MCF 10A (cell line): ENCODE data around the gene TNFAIP3. TPM values are rescaled to one million over a fixed set of nuclear protein-coding genes. Genes with fewer than 3 reads are reported as not detected.

Experiments used
- BruUV-seq: library from RNA; stranded (reverse); fragments of 400-500 nt; replicated peaks from 2 replicates; lab custom pipeline; 2021; lab: Mats Ljungman, UMichigan
- CTCF ChIA-PET: fragments of 300-600 bp; sonication (Branson Sonifier 250); formaldehyde crosslinking; extraction: SDS; loops from one replicate; lab custom pipeline; 2021; ENCODE audit warnings: antibody characterized with exemption, inconsistent platforms; lab: Yijun Ruan, JAX
- POLR2A ChIA-PET: fragments of 300-600, 350-650 bp; sonication (Branson Sonifier 250); formaldehyde crosslinking; extraction: SDS; loops from one replicate; lab custom pipeline; 2020; ENCODE audit warnings: antibody characterized with exemption, inconsistent platforms; lab: Yijun Ruan, JAX
- DNase-seq: peaks from one replicate; pipeline ENCODE4 v3.0.0-alpha.2; 2018; ENCODE audit not compliant: unreplicated experiment
- H3K27ac Mint-ChIP-seq: one replicate; pipeline ENCODE4 v1.8.0; 2022; ENCODE audit warnings: mild to moderate bottlenecking, low read depth, mixed read lengths; ENCODE audit not compliant: unreplicated experiment
- H3K27me3 Mint-ChIP-seq: one replicate; pipeline ENCODE4 v1.8.0; 2022; ENCODE audit warnings: mixed read lengths; ENCODE audit not compliant: insufficient read depth, unreplicated experiment
- H3K36me3 Mint-ChIP-seq: one replicate; pipeline ENCODE4 v1.8.0; 2022; ENCODE audit warnings: mild to moderate bottlenecking, moderate library complexity, mixed read lengths; ENCODE audit not compliant: insufficient read depth, unreplicated experiment
- H3K4me1 Mint-ChIP-seq: one replicate; pipeline ENCODE4 v1.8.0; 2022; ENCODE audit warnings: mixed read lengths; ENCODE audit not compliant: insufficient read depth, unreplicated experiment
- H3K4me3 Mint-ChIP-seq: one replicate; pipeline ENCODE4 v1.8.0; 2022; ENCODE audit warnings: mild to moderate bottlenecking, moderate library complexity, mixed read lengths; ENCODE audit not compliant: unreplicated experiment
- H3K9me3 Mint-ChIP-seq: one replicate; pipeline ENCODE4 v1.8.0; 2022; ENCODE audit warnings: mixed read lengths; ENCODE audit not compliant: unreplicated experiment
- intact Hi-C: fragments of 100-400 bp; cut with micrococcal nuclease; formaldehyde crosslinking; loops from 2 replicates; pipeline ENCODE4 v1.14.1; 2022
- total RNA-seq: library from RNA; stranded (reverse); gene quantifications from 2 replicates; pipeline ENCODE4 v1.2.3, GENCODE V29; 2022
- TF ChIP-seq, protein P1 (sequence below): fragments of 200-600 bp; IDR thresholded peaks from one replicate; pipeline ENCODE4 v1.8.0; 2022; ENCODE audit warnings: antibody characterized with exemption, mild to moderate bottlenecking; ENCODE audit not compliant: unreplicated experiment

The TNFAIP3 gene
- total RNA-seq, 1 experiment from 2014 or later, result 52.8 TPM

DNA sequence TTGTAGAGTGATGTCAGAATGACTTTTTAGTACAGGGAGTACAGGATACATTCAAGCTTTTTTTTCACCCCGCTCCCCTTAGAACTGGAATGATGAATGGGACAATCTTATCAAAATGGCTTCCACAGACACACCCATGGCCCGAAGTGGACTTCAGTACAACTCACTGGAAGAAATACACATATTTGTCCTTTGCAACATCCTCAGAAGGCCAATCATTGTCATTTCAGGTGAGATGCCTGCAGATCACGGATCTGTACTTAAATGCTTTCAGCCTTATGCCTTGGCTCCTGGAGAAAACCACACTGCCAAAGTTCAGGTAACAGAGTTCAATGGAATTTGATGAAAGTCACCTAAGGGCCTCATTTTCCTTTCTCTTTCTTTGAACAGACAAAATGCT is 8.5 kb downstream of the TNFAIP3 start:
- Mint-ChIP-seq H3K4me1 (peaks cover 15% of the 10 kb centered on the region), H3K9me3 (no peaks in the 10 kb centered on the region), H3K27me3 (no peaks in the 10 kb centered on the region), H3K27ac (no peak overlapping the region), H3K36me3 (peaks cover 100% of the 10 kb centered on the region), H3K4me3 (no peak overlapping the region)
- ChIA-PET POLR2A (interaction anchor here (9.5 kb wide), 1 partner anchor 71 kb away, joined by 90 read pairs; no protein-coding TSS in a partner anchor), CTCF (interaction anchor here (0.6 to 1.1 kb wide), 2 partner anchors 167 to 821 kb away, joined by 3 read pairs; no protein-coding TSS in a partner anchor)
- intact Hi-C loops, result no loop called here
- no TSS peak for BruUV-seq
- TF ChIP-seq, protein P1, sequence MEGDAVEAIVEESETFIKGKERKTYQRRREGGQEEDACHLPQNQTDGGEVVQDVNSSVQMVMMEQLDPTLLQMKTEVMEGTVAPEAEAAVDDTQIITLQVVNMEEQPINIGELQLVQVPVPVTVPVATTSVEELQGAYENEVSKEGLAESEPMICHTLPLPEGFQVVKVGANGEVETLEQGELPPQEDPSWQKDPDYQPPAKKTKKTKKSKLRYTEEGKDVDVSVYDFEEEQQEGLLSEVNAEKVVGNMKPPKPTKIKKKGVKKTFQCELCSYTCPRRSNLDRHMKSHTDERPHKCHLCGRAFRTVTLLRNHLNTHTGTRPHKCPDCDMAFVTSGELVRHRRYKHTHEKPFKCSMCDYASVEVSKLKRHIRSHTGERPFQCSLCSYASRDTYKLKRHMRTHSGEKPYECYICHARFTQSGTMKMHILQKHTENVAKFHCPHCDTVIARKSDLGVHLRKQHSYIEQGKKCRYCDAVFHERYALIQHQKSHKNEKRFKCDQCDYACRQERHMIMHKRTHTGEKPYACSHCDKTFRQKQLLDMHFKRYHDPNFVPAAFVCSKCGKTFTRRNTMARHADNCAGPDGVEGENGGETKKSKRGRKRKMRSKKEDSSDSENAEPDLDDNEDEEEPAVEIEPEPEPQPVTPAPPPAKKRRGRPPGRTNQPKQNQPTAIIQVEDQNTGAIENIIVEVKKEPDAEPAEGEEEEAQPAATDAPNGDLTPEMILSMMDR, result no peak
- DNase-seq, result no peak

DNA sequence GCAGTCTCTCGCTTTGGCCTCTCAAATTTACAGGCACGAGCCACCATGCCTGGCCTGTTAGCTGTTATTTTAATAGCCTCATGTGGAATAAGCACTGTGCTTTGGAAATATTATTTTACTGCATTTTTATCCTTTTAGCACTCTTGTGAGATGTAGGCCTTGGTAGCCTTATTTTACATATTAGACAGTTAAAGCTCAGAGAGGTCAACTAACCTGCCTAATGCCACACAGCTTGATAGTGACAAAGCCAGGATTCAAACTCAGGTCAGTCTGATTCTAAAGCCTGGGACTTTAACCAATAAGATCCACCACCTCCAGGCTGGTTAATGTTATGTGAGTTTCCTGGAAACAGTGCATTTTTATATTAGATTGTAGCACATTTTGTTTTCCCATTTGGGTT is 9.5 kb downstream of the TNFAIP3 start:
- CTCF ChIA-PET, result interaction anchor here (0.7 to 1.2 kb wide), 5 partner anchors 8 to 172 kb away, joined by 3 to 4 read pairs (median 3); no protein-coding TSS in a partner anchor
- no TSS peak for BruUV-seq
- TF ChIP-seq, protein P1, result no peak
- intact Hi-C loops, result no loop called here
- Mint-ChIP-seq H3K9me3 (no peaks in the 10 kb centered on the region), H3K4me3 (no peak overlapping the region), H3K4me1 (peaks cover 15% of the 10 kb centered on the region), H3K27me3 (no peaks in the 10 kb centered on the region), H3K36me3 (peaks cover 100% of the 10 kb centered on the region), H3K27ac (no peak overlapping the region)
- DNase-seq, result no peak
- POLR2A ChIA-PET, result interaction anchor here (1.1 kb wide), 1 partner anchor 22 kb away, joined by 3 read pairs; no protein-coding TSS in a partner anchor

DNA sequence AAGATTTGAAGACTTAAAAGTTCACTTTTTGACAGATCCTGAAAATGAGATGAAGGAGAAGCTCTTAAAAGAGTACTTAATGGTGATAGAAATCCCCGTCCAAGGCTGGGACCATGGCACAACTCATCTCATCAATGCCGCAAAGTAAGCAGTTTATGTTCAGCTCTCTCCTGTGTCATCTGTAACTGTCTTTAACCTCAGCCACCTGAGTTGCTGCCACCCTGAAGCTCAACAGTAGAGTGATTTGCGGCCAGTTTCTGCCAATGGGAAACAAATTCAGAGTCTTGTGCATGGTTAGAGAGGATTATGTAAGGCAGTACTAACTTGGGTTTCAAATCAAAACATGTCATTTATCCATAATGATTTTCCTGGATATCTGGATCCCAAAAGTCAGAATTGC is 10.1 kb downstream of the TNFAIP3 start:
- no TSS peak for BruUV-seq
- H3K4me1 Mint-ChIP-seq, result peaks cover 11% of the 10 kb centered on the region
- intact Hi-C loops, result no loop called here
- ChIA-PET POLR2A (interaction anchor here (1.1 kb wide), 1 partner anchor 22 kb away, joined by 3 read pairs; no protein-coding TSS in a partner anchor), CTCF (interaction anchor here (0.7 to 1.4 kb wide), 6 partner anchors 8 to 172 kb away, joined by 3 to 6 read pairs (median 3); no protein-coding TSS in a partner anchor)
- H3K9me3 Mint-ChIP-seq, result no peaks in the 10 kb centered on the region
- H3K4me3 Mint-ChIP-seq, result no peak overlapping the region
- no peak overlapping the region for H3K27ac Mint-ChIP-seq
- H3K36me3 Mint-ChIP-seq, result peaks cover 100% of the 10 kb centered on the region
- no peaks in the 10 kb centered on the region for H3K27me3 Mint-ChIP-seq
- DNase-seq, result no peak
- TF ChIP-seq, protein P1, result no peak

DNA sequence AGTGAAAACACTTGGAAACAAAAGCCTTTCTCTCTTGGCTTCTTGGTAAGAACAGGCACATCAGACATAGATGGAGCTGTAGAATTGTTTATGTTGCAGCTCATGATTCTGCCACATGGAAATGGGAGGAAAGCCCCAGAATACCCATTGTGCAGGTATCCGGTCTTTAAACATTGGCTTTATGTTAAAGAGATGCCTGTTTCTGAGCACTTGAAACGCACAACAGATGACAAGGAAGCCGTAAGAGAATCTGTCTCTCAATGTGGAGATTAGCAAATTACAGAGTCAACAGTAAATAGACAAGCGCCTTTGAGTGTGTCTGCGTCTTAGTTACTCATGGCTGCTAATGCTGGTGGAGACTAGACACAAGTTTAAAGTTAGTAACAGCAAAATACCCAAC is 10.5 kb downstream of the TNFAIP3 start:
- no peaks in the 10 kb centered on the region for H3K27me3 Mint-ChIP-seq
- H3K9me3 Mint-ChIP-seq, result no peaks in the 10 kb centered on the region
- BruUV-seq, result no TSS peak
- ChIA-PET CTCF (interaction anchor here (1.1 to 1.4 kb wide), 3 partner anchors 9 to 173 kb away, joined by 3 to 6 read pairs (median 3); no protein-coding TSS in a partner anchor), POLR2A (interaction anchor here (1.1 kb wide), 1 partner anchor 21 kb away, joined by 3 read pairs; no protein-coding TSS in a partner anchor)
- H3K27ac Mint-ChIP-seq, result no peak overlapping the region
- H3K4me3 Mint-ChIP-seq, result no peak overlapping the region
- H3K4me1 Mint-ChIP-seq, result peaks cover 6% of the 10 kb centered on the region
- intact Hi-C loops, result no loop called here
- TF ChIP-seq, protein P1, result no peak
- DNase-seq, result no peak
- H3K36me3 Mint-ChIP-seq, result peaks cover 100% of the 10 kb centered on the region
